SK-N-MC (cell line): Measurements from ENCODE around the gene DCLK1.

ENCODE experiments used
- DNase-seq: peaks from one replicate; pipeline ENCODE4 v3.0.0-alpha.2; 2011; ENCODE audit warnings: low read depth, low spot score
- H3K27ac ChIP-seq: fragments of 200-600 bp; sonication (generic); 2 replicates; pipeline ENCODE4 v1.5.1; 2016; ENCODE audit warnings: mixed run types
- H3K36me3 ChIP-seq: fragments of 200-600 bp; sonication (generic); 2 replicates; pipeline ENCODE4 v1.6.1; 2017; ENCODE audit warnings: antibody characterized with exemption, low read length, mixed read lengths; ENCODE audit not compliant: insufficient read depth
- H3K4me3 ChIP-seq: fragments of 200-600 bp; sonication (generic); 2 replicates; pipeline ENCODE4 v1.5.1; 2016
- H3K9ac ChIP-seq: fragments of 200-600 bp; sonication (generic); 2 replicates; pipeline ENCODE4 v1.8.0; 2017; ENCODE audit warnings: mixed run types, mixed read lengths; ENCODE audit not compliant: insufficient read length
- H3K9me3 ChIP-seq: fragments of 200-600 bp; sonication (generic); 2 replicates; pipeline ENCODE4 v1.6.1; 2017; ENCODE audit warnings: low read depth, mild to moderate bottlenecking, antibody characterized with exemption, low read length, moderate library complexity, mixed read lengths
- EZH2 ChIP-seq: fragments of 200-600 bp; sonication (generic); IDR thresholded peaks from one replicate; pipeline ENCODE4 v1.6.1; 2017; ENCODE audit warnings: antibody characterized with exemption
- FOXP2 ChIP-seq: optimal IDR thresholded peaks from 2 replicates; pipeline ENCODE3; 2011; ENCODE audit warnings: mild to moderate bottlenecking, moderate library complexity; ENCODE audit not compliant: insufficient read depth; ENCODE audit errors: extremely low read length, control extremely low read depth
- POLR2AphosphoS5 ChIP-seq: IDR thresholded peaks from 2 replicates; pipeline ENCODE4 v1.6.1; 2012; ENCODE audit warnings: mild to moderate bottlenecking, low read depth, low read length, borderline replicate concordance

The DCLK1 gene

GRCh38 chr13:35956074-35956473, 175.1 kb downstream of the DCLK1 start:
- Histone ChIP-seq H3K27ac (no peak overlapping the region), H3K4me3 (no peak overlapping the region), H3K36me3 (no peaks in the 10 kb centered on the region), H3K9ac (no peak overlapping the region), H3K9me3 (no peaks in the 10 kb centered on the region)
- no peak for TF ChIP-seq FOXP2
- no peak for TF ChIP-seq POLR2AphosphoS5
- no peak for TF ChIP-seq EZH2
- DNase-seq = no peak

GRCh38 chr13:35954207-35954560, 177.0 kb downstream of the DCLK1 start:
- TF ChIP-seq FOXP2 (no peak), EZH2 (no peak)
- H3K9me3 ChIP-seq = no peaks in the 10 kb centered on the region
- no peak overlapping the region for H3K27ac ChIP-seq
- no peak overlapping the region for H3K9ac ChIP-seq
- no peak overlapping the region for H3K4me3 ChIP-seq
- DNase-seq = no peak
- no peaks in the 10 kb centered on the region for H3K36me3 ChIP-seq

- Histone ChIP-seq H3K4me3 (peak overlapping the region; percentile 70), H3K36me3 (no peaks in the 10 kb centered on the region), H3K9ac (no peak overlapping the region), H3K27ac (no peak overlapping the region), H3K9me3 (no peaks in the 10 kb centered on the region)
- peak; percentile 42 for DNase-seq
- TF ChIP-seq POLR2AphosphoS5 (no peak), EZH2 (no peak), FOXP2 (no peak)
Observed at GRCh38 chr13:35953537-35954206, 177.5 kb downstream of the DCLK1 start.

GRCh38 chr13:35947315-35947714, 183.9 kb downstream of the DCLK1 start:
- TF ChIP-seq POLR2AphosphoS5 (no peak), EZH2 (no peak), FOXP2 (no peak)
- H3K36me3 ChIP-seq = no peaks in the 10 kb centered on the region
- H3K4me3 ChIP-seq = no peak overlapping the region
- no peaks in the 10 kb centered on the region for H3K9me3 ChIP-seq
- no peak for DNase-seq
- no peak overlapping the region for H3K9ac ChIP-seq
- H3K27ac ChIP-seq = no peak overlapping the region

- no peak overlapping the region for H3K9ac ChIP-seq
- DNase-seq = no peak
- no peaks in the 10 kb centered on the region for H3K36me3 ChIP-seq
- H3K9me3 ChIP-seq = no peaks in the 10 kb centered on the region
- no peak overlapping the region for H3K27ac ChIP-seq
- TF ChIP-seq FOXP2 = no peak
- TF ChIP-seq EZH2 = no peak
- no peak for TF ChIP-seq POLR2AphosphoS5
- H3K4me3 ChIP-seq = no peak overlapping the region
Observed at GRCh38 chr13:35945368-35945767, 185.8 kb downstream of the DCLK1 start.

GRCh38 chr13:35941374-35941773, 189.8 kb downstream of the DCLK1 start:
- DNase-seq = no peak
- Histone ChIP-seq H3K27ac (no peak overlapping the region), H3K9me3 (no peaks in the 10 kb centered on the region), H3K4me3 (no peak overlapping the region), H3K36me3 (no peaks in the 10 kb centered on the region), H3K9ac (no peak overlapping the region)
- TF ChIP-seq EZH2 (no peak), FOXP2 (no peak), POLR2AphosphoS5 (no peak)

- no peak for DNase-seq
- Histone ChIP-seq H3K36me3 (no peaks in the 10 kb centered on the region), H3K27ac (no peak overlapping the region), H3K4me3 (no peak overlapping the region), H3K9me3 (no peaks in the 10 kb centered on the region), H3K9ac (no peak overlapping the region)
- TF ChIP-seq FOXP2 (no peak), POLR2AphosphoS5 (no peak), EZH2 (no peak)
Observed at GRCh38 chr13:35940734-35941133, 190.4 kb downstream of the DCLK1 start.

GRCh38 chr13:35936246-35936978, 194.8 kb downstream of the DCLK1 start:
- no peak for TF ChIP-seq FOXP2
- no peak for TF ChIP-seq EZH2
- TF ChIP-seq POLR2AphosphoS5 = no peak
- no peak overlapping the region for H3K9ac ChIP-seq
- H3K27ac ChIP-seq = no peak overlapping the region
- DNase-seq = no peak
- no peaks in the 10 kb centered on the region for H3K36me3 ChIP-seq
- H3K9me3 ChIP-seq = no peaks in the 10 kb centered on the region
- no peak overlapping the region for H3K4me3 ChIP-seq
